ENCODE results near the gene ALDH1B1.
"Not testable (repeated sequence)": the region's sequence is repeated elsewhere in the genome, so short reads cannot be mapped to it uniquely, and the experiment has no call there.

DNA sequence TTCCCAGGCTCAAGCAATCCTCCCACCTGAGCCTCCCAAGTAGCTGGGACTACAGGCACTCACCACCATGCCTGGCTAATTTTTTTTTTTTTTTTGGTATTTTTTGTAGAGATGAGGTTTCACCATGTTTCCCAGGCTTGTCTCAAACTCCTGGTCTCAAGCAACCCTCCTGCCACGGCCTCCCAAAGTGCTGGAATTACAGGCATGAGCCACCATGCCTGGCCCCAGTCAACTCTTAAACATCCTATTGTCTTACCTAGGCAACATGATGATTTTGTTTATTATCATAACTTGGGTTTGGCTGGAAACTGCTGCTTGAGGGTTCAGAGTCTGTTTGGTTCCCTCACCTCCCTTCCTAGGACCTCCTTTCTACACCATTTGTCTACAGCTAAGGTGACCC is 6.7 kb downstream of the ALDH1B1 start:
- TF ChIP-seq SP1 (CRISPR knock-in tag; conservative IDR thresholded peaks at IDR 0.05); GRHL2 (CRISPR knock-in tag; IDR thresholded peaks at IDR 0.05; ENCODE audit: insufficient replicate concordance, severe bottlenecking); ATF6 (CRISPR knock-in tag; IDR thresholded peaks at IDR 0.05); KAT7 (CRISPR knock-in tag; IDR thresholded peaks at IDR 0.05; ENCODE audit: borderline replicate concordance): not testable (repeated sequence)
- TF ChIP-seq, protein P1, sequence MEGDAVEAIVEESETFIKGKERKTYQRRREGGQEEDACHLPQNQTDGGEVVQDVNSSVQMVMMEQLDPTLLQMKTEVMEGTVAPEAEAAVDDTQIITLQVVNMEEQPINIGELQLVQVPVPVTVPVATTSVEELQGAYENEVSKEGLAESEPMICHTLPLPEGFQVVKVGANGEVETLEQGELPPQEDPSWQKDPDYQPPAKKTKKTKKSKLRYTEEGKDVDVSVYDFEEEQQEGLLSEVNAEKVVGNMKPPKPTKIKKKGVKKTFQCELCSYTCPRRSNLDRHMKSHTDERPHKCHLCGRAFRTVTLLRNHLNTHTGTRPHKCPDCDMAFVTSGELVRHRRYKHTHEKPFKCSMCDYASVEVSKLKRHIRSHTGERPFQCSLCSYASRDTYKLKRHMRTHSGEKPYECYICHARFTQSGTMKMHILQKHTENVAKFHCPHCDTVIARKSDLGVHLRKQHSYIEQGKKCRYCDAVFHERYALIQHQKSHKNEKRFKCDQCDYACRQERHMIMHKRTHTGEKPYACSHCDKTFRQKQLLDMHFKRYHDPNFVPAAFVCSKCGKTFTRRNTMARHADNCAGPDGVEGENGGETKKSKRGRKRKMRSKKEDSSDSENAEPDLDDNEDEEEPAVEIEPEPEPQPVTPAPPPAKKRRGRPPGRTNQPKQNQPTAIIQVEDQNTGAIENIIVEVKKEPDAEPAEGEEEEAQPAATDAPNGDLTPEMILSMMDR (IDR thresholded peaks at IDR 0.05), result not testable (repeated sequence)
- TF ChIP-seq, protein P2, sequence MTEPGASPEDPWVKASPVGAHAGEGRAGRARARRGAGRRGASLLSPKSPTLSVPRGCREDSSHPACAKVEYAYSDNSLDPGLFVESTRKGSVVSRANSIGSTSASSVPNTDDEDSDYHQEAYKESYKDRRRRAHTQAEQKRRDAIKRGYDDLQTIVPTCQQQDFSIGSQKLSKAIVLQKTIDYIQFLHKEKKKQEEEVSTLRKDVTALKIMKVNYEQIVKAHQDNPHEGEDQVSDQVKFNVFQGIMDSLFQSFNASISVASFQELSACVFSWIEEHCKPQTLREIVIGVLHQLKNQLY (CRISPR knock-in tag; IDR thresholded peaks at IDR 0.05), result not testable (repeated sequence)

Data from WTC11 (cell line).